CD4-positive, alpha-beta T cell treated with Interferon gamma for 1 hour (primary cell): ENCODE results near the gene TMEM231.
A peak's percentile ranks its signal among the peaks of the same experiment; 100 is the strongest.
"Not testable (repeated sequence)": the region's sequence is repeated elsewhere in the genome, so short reads cannot be mapped to it uniquely, and the experiment has no call there.

Source experiments
- DNase-seq: peaks from one replicate; pipeline ENCODE4 v3.0.0-alpha.2; 2020

The TMEM231 gene

GRCh38 chr16:75529056-75529905 is 26.8 kb downstream of the TMEM231 start:
- no peak for DNase-seq

- no peak for DNase-seq
These were observed 28.2 kb downstream of the TMEM231 start for GRCh38 chr16:75527825-75528299.

GRCh38 chr16:75526032-75526790 is 29.8 kb downstream of the TMEM231 start:
- no peak for DNase-seq

DNA sequence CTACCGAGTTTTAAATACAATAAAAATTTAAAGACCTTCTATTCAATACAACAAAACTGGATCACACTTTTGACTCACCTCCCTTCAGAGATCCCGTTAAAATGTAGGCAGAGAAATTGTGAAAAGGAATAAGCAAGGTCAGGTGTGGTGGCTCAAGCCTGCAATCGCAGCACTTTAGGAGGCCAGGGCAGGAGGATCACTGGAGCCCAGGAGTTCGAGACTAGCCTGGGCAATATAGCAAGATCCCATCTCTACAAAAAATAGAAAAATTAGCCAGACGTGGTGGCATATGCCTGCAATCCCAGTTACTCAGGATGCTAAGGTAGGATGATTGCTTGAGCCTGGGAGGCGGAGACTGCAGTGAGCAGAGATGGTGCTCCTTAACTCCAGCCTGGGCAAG is 36.9 kb downstream of the TMEM231 start:
- DNase-seq: no peak

- DNase-seq: peak; percentile 3
These were observed 39.7 kb downstream of the TMEM231 start for GRCh38 chr16:75516189-75516966.

DNA sequence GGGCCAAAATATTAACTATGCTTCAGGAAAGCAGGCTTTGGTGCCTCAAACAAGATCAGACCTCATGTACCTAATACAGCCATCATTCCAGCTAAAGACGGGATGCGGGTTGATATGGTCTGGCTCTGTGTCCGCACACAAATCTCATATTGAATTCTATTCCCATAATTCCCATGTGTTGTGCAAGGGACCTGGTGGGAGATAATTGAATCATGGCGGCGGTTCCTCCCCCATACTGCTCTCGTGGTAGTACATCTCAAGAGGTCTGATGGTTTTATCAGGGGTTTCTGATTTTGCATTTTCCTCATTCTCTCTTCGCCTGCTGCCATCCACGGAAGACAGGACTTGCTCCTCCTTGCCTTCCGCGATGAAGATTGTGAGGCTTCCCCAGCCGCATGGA is 41.8 kb downstream of the TMEM231 start:
- no peak for DNase-seq

DNA sequence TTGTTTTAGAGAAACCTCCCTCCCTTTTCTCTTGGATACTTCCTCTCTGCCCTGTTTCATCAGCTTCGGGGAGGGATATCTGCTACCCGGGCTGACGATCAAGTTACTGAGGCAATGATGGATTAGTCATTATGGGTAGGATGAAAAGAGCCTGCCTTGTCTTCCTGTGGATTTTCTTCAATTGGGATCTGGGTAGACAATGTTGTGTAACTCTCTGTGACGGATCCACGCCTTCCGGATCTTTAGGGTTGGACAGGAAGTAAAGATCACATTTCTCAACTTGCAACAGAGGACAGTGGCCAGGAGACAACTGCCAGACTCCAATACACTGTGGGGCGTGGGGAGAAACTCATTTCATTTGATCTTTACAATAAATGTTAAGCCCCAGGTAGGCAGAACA is 49.5 kb downstream of the TMEM231 start:
- DNase-seq: peak; percentile 48

DNA sequence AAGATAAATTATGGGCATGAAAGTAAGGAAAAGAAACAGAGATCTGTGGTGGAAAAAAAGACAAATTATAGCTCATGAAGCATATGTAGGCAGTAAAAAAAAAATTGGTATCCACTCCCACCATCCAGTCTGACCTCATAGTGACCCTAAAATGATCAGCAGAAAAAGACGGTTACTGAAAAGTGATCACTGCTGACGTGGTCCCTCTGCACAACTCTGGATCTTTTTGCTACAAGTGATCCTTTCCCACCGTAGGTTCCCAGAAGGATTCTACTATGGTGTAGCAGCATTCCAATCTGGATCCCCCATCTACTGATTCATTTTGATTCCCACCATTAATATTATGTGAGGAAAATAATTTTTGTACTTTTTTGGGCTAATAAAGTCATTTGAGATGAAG is 49.9 kb downstream of the TMEM231 start:
- DNase-seq: no peak

DNA sequence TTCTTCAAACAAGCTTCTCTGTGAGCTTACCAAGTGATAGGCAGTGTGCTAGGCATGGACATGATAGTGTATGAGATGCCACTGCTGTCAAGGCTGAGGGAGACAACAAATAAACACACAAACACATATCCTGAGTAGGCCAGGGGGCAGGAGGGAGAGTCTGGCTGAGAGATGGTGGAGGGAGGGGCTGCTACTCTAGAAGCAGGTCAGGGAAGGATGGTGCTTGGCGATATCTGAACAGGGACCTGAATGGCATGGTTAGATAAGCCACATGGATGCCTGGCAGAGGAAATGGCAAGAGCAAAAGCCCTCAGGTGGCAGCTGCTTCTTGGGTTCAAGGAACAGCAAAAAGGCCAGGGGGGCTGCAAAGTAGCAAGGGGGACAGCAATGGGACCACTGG is 52.3 kb downstream of the TMEM231 start:
- DNase-seq: no peak

DNA sequence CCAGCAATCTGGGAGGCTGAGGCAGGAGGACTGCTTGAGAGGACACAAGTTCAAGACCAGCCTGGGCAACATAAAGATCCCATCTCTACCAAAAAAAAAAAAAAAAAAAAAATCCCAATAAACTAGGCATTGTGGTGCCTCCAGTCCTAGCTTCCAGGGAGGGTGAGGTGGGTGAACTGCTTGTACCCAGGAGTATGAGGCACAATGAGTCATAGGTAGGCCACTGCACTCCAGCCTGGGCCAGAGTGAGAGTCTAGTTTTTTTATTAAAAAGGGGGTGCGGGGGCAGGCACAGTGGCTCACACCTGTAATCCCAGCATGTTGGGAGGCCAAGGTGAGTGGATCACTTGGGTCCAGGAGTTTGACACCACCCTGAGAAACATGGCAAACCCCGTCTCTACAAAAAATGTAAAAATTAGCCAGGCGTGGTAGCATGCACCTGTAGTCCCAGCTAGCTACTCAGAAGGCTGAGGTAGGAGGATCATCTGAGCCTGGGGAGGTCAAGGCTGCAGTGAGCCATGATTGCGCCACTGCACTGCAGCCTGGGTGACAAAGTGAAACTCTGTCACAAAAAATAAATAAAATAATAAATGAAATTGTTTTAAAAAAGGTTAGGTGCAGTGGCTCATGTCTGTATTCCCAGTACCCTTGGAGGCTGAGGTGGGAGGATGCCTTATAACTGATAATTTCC is 53.0 kb downstream of the TMEM231 start:
- DNase-seq: no peak

DNA sequence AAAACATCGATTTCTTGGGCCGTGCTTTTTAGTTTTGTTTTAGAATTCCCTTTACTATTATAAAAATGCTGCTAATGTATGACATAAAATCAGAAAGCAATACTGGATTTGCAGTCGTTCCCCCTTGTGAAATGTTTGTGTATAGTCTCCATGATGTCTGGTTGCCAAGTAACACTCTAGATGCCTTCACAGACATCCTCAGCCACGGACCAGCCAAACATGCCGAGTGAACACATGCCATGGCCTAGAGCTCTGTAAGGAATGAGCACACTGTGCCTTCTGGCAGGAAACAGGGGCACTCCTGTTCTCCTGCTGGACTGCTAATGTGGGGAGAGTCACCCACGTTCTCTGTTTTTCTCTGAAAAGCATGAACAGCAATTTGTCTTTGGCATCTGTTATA is 54.2 kb downstream of the TMEM231 start:
- not testable (repeated sequence) for DNase-seq

- DNase-seq: no peak
These were observed 54.7 kb downstream of the TMEM231 start for GRCh38 chr16:75501359-75501758.

DNA sequence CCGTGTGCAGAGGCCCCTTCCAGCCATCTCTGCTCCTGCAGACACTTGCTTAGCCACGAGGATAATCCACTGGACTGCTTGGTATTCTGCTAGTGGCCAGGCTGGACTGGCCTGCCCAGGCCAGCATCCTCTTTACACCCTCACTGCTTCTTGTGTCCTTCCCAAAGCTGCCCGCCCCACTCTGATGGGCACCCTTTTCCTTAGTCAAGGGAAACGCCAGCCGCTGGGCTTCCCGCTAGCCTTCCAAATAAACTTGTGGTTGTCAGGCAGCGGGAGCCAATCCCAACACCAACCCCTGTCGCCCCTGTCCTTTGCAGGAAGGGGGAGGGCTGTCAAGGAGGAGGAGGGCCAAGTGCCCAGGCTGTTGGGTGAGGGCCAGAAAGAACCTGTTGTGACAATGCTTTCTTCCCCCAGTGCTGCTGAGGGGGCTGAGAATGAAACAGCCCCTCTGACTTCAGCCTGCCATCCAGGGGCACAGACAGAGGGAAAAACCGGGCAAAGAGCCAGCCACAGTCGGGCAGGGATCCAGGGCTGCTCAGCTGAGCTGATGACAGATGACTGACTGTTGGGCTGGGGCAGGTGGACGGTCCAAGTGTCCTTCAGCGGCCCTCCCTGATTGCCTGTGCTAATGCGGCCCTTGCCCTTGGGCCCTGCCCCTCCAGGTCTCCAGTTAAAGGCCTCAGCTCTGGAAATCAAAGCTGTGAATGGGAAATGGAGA is 57.3 kb downstream of the TMEM231 start:
- not testable (repeated sequence) for DNase-seq

DNA sequence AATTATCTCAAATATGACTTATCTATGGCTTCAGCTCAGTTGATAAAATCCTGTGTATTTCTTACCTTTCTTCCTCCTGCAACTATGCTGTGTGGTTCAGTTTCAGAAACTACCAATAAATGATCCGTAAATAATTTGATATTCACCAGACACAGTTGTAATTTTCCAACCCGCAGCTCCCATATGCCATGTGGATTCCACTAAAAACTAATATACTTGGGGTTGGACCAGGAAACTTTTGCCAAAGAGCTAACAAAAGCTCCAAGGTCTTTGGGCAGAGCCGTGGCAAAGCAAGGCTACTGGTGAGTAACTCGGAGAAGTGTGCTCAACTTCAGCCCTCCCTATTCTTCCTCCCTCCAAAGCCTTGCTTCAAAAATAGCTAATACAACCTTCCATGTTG is 58.5 kb downstream of the TMEM231 start:
- DNase-seq: no peak

DNA sequence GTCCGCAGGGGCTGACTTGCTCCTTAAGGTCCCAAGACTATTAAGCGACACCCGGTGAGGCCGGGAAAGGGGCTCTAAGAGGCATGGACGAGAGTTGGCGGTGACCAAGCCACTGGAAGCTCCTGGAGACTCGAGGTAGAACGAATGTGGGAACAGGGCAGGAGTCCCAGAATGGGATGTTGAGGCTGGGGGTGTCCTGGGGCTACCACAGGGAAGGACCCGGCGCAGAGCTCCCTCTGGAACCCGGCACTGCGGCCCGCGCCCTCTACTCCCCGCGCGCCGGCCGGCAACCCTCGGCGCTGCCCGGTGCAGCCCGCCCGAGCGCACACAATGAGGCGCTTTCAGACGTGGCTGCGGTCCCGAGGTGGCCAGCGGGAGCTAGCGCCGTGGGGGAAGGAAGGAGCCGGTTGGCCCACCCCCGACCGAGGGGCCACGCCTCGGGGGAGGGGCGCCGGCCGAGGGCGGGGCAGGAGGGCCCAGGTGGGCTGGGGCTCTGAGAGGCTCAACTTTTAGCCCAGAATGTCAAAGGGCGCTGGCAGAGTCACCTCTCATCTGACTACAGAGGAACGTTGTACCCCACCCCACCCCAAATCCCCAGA is 60.9 kb downstream of the TMEM231 start, which contains the start of gene CHST6:
Gene CHST6, minus strand, starts transcription at position 366 of the 599 bp plus-strand sequence. CDS start 15,613 bp downstream, outside the sequence.
- DNase-seq: peak; percentile 22

DNA sequence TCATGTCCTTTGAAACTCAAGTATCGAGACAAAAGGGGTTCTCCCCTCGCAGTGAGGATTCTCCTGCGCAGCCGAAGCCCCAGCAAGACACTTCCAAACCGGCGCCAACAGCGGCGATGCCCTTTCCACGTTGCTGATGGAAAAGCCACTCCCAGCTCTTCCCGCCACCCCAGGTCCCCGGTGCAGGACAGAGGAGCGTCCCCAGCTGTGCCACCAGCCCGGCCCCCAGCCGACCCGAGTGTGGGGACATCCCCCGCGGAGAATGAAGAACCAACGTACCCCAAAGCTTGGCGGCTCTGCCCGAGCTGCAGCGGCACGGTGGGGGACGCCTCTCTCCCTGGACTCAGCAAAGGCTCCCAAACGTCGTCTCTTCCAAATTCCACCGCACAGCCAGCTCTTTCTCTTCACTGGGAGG is 61.4 kb downstream of the TMEM231 start:
- DNase-seq: no peak

DNA sequence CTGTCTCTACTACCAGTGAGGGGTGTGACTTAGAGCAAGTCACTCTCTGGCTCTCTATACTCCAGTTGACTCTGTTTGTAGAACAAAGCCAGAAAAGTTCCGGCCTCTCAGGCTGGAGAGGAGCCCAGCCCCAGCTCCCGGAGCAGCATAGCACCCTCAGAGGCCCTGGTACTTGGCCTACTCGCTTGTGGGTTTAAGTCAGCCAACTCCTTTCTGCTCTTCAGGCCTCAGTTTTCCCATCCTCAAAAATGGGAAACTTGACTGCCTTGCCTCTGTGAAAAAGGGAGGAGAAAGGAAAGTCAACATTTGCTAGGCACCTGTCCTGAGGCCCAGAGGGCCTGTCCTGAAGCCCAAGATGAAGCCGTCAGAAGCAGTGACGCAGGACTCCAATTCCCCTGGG is 61.9 kb downstream of the TMEM231 start:
- no peak for DNase-seq

DNA sequence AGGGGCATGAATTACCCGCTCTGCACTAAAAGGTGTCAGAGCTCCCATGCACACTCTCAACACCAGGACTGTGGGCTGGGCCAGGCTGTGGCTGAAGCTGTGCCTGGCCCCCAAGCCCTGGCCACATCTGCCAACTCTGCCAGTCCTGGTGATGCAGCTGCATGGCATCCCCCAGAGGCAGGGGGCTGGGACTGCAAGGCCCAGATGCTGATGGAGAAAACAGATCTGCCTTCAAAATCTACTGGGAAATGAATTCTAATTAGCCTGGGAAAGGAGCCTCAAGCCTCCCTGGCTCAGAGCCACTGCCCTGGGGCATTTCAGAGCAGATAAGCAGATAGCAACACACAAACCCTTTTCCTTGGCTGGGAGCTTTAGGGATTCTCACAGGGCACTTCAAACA is 64.2 kb downstream of the TMEM231 start:
- no peak for DNase-seq

DNA sequence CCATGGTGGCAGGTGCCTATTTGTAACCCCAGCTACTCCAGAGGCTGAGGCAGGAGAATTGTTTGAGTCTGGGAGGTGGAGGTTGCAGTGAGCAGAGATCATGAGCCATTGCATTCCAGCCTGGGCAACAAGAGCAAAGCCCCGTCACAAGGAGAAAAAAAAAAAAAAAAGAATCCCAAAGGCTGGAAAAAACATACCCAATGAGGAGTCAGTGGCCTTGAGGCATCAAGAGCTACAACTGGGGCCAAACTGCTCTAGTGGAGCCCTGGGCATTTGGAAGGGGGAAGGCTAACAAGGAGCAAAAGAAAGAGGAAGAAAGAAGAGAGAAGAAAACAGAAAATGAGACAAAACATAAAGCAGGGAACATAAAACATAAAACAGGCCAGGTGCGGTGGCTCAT is 67.7 kb downstream of the TMEM231 start:
- no peak for DNase-seq
